ENCODE data around the gene OLFML1. TPM values are rescaled to one million over a fixed set of nuclear protein-coding genes. Genes with fewer than 3 reads are reported as not detected.

The OLFML1 gene
- total RNA-seq, 1 experiment from 2014 or later: not detected

GRCh38 chr11:7522121-7522520, 36.8 kb downstream of the OLFML1 start:
- H3K4ac ChIP-seq (ENCODE audit: low read depth, low read length): no peak overlapping the region
- no peaks in the 10 kb centered on the region for H3K4me1 ChIP-seq (ENCODE audit: insufficient read depth, low read length)
- Mint-ChIP-seq H3K4me1 (no peaks in the 10 kb centered on the region), H3K4me3 (no peak overlapping the region), H3K9me3 (no peaks in the 10 kb centered on the region), H3K36me3 (ENCODE audit: insufficient read depth in 1 of 3, low read depth in 3 of 3) (peaks cover 0 to 2% (median 0%) of the 10 kb centered on the region in 3 experiments; a peak in 2 of 7 replicates), H3K27ac (no peak overlapping the region), H3K27me3 (ENCODE audit: low read depth) (peaks cover 5% of the 10 kb centered on the region)
- no peak overlapping the region for H4K8ac ChIP-seq (replicated peaks; ENCODE audit: insufficient read length, low read depth, low read length)
- no peak overlapping the region for H2AK5ac ChIP-seq (ENCODE audit: insufficient read length, low read length)
- H2BK20ac ChIP-seq (ENCODE audit: low read depth, low read length, poor library complexity, severe bottlenecking): no peak overlapping the region
- no peaks in the 10 kb centered on the region for H3K23me2 ChIP-seq (ENCODE audit: insufficient read length, low read depth, low read length, poor library complexity, severe bottlenecking)
- H2BK5ac ChIP-seq (ENCODE audit: insufficient read length, low read length): no peak overlapping the region
- H2BK12ac ChIP-seq (ENCODE audit: insufficient read length, low read depth, low read length): no peak overlapping the region
- H3K79me1 ChIP-seq (ENCODE audit: insufficient read depth, low read depth, low read length, poor library complexity, severe bottlenecking): no peaks in the 10 kb centered on the region
- H4K91ac ChIP-seq (ENCODE audit: insufficient read length, low read depth, low read length): no peak overlapping the region
- H3T11ph ChIP-seq (ENCODE audit: low read length): no peak overlapping the region
- no peak overlapping the region for H3K23ac ChIP-seq (ENCODE audit: insufficient read length, low read depth, low read length)
- H3K56ac ChIP-seq (ENCODE audit: insufficient read length, low read depth, low read length): no peak overlapping the region
- WGBS (ENCODE audit: extremely low coverage, insufficient read length, low lambda C conversion rate): no CpG with 5 or more reads among the region's 4 CpGs
- H3K9me3 ChIP-seq (ENCODE audit: control insufficient read depth, low read depth, low read length): no peaks in the 10 kb centered on the region
- no peak overlapping the region for H3K4me2 ChIP-seq (ENCODE audit: insufficient read depth, insufficient read length, low read length)
- H4K20me1 ChIP-seq (ENCODE audit: control insufficient read depth, insufficient read depth, insufficient read length): no peaks in the 10 kb centered on the region
- H3K18ac ChIP-seq (ENCODE audit: insufficient read length, low read depth, low read length): no peak overlapping the region
- TF ChIP-seq, protein P1, sequence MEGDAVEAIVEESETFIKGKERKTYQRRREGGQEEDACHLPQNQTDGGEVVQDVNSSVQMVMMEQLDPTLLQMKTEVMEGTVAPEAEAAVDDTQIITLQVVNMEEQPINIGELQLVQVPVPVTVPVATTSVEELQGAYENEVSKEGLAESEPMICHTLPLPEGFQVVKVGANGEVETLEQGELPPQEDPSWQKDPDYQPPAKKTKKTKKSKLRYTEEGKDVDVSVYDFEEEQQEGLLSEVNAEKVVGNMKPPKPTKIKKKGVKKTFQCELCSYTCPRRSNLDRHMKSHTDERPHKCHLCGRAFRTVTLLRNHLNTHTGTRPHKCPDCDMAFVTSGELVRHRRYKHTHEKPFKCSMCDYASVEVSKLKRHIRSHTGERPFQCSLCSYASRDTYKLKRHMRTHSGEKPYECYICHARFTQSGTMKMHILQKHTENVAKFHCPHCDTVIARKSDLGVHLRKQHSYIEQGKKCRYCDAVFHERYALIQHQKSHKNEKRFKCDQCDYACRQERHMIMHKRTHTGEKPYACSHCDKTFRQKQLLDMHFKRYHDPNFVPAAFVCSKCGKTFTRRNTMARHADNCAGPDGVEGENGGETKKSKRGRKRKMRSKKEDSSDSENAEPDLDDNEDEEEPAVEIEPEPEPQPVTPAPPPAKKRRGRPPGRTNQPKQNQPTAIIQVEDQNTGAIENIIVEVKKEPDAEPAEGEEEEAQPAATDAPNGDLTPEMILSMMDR (conservative IDR thresholded peaks at IDR 0.05): no peak
- no peak overlapping the region for H2BK15ac ChIP-seq (ENCODE audit: low read depth, low read length)
- no peaks in the 10 kb centered on the region for H3K27me3 ChIP-seq (ENCODE audit: insufficient read depth, low read length)
- no peak overlapping the region for H2AFZ ChIP-seq (ENCODE audit: low read length)
- H4K5ac ChIP-seq (ENCODE audit: insufficient read length, low read depth, low read length): no peak overlapping the region
- H3K9ac ChIP-seq (ENCODE audit: extremely low read depth, insufficient read length, low read length): no peak overlapping the region
- no peak overlapping the region for H3K27ac ChIP-seq (ENCODE audit: insufficient read length, low read depth, low read length)
- no peaks in the 10 kb centered on the region for H3K79me2 ChIP-seq (ENCODE audit: insufficient read depth, low read length)
- no peak overlapping the region for H3K14ac ChIP-seq (ENCODE audit: insufficient read depth, low read length)
- H2BK120ac ChIP-seq (ENCODE audit: low read depth, low read length, poor library complexity, severe bottlenecking): no peak overlapping the region
- DNase-seq: no peak
